ENCODE measurements around the gene INO80C.

Gene INO80C, protein sequence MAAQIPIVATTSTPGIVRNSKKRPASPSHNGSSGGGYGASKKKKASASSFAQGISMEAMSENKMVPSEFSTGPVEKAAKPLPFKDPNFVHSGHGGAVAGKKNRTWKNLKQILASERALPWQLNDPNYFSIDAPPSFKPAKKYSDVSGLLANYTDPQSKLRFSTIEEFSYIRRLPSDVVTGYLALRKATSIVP

DNA sequence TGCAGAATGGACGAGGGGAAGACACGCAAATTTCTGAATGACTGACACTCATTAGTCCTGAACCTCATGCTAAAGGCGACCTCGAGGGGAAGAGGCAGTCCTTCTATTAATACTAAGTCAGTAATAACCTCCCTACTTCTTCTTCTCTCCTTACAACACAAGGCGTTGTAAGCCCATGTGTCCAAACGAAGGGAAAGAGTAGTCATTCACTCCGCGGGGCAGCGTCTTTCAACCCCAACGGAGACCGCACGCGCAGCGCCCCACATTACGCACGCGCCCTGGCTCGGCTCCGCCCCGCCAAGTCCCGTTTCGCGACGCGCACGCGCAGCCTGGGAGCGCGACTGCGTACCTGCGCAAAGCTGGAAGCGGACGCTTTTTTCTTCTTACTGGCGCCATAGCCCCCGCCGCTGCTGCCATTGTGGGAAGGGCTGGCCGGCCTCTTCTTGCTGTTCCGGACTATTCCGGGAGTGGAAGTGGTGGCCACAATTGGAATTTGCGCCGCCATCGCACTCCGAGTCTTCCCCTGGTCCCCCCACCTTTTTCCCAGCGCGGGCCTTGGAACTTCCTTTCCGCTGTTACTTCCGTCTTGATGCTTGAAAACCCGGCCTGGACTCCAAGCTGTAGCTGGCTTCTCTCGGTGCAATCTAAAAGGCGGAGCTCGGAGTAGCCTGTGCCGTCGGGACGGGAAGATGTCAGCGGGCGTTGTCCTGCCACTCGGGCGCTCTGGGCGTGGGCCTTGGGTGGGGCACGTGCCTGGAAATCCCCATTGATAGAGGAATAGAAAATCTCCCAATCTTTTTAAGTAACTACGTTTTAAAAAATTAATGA, at the start of gene INO80C:
INO80C (minus strand) TSS at position 591 of the 828 bp plus-strand sequence; CDS start at position 505, 86 bp downstream.
- DNase-seq (ENCODE audit: low read depth in 1 of 2, low spot score in 1 of 2) = peak; percentile 82 to 90

DNA sequence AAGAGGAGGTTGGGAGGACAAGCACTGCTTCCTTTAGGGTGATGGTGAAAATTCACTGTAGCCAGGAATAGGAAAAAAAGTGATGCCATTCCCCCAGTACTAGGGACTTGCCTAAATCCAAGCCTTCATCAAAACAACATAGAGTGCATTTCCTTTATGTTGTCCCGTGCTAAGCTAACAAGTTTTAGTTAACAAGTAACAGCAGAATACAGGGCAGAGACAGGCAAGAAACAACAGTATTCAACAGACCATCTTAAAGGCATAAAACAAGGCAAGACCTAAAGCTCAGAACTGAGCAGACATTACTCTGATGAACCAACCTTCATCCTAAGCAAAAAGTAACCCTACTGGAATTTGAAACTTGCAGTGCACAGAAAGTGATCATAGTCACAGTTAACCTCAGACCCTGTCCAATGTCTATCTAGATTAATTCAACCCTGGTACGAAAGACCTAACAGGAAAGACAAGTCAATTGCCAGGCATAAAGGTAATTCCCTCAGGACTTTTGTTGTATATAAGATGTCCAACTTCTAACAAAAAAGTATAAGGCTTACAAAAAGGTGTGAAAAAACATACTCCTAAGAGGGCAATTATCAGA, 49.3 kb upstream of the INO80C start:
- DNase-seq (ENCODE audit: low read depth in 1 of 2, low spot score in 1 of 2) = no peak

DNA sequence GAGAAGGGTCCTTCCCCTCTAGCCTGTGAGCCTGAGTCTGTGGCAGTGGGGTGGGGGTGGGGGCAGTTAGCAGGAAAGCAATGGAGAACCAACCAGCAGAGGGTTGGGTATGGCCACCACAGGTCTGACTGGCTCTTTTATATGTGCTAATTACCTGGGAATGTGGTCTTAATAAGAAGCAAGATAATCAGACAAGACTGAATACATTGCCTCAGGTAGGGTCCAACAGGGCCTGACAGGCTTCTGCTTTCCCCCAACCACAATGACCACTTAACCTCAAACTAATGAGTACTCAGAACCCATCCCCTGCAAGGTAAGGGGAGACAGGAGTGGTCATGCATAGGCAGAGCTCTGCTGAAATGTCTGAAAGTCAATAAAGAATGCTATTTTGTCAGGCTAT, 44.6 kb upstream of the INO80C start:
- no peak for DNase-seq (ENCODE audit: low read depth in 1 of 2, low spot score in 1 of 2)

DNA sequence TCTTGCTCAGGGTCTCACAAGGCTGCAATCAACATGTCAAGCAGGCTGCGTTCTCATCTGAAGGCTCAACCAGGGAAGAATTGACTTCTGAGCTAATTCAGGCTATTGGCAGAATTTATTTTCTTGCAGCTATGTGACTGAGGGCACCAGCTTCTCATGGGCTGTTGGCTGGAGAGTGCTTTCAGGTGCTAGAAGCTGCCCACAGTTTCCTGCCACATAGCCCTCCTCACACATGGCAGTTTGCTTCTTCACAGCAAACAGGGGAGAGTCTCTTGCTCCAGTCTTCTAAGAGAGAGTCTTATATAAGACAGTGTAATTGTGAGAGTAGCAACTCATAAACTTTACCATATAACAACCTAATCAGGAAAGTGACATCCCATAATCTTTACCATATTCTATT, 37.5 kb upstream of the INO80C start:
- DNase-seq (ENCODE audit: low read depth in 1 of 2, low spot score in 1 of 2) = no peak

DNA sequence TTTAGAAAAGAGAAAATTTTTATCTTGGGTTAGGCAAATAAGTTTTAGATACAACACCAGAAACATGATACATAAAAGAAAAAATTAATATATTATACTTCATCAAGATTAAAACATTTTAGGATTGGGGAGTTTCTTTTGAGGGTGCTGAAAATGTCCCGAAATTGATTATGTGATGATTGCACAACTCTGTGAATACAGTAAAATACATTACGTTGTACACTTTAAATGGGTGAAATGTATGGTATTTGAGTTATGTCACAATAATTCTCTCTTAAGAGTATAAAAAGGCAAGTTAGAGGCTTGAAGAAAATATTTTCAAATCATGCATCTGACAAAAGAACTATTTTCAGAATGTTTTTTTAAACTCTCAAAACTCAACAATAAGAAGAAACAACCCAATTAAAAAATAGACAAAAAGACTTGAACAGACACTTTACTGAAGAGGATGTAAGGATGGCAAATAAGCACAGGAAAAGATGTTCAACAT, 36.2 kb upstream of the INO80C start:
- DNase-seq (ENCODE audit: low read depth in 1 of 2, low spot score in 1 of 2) = no peak

DNA sequence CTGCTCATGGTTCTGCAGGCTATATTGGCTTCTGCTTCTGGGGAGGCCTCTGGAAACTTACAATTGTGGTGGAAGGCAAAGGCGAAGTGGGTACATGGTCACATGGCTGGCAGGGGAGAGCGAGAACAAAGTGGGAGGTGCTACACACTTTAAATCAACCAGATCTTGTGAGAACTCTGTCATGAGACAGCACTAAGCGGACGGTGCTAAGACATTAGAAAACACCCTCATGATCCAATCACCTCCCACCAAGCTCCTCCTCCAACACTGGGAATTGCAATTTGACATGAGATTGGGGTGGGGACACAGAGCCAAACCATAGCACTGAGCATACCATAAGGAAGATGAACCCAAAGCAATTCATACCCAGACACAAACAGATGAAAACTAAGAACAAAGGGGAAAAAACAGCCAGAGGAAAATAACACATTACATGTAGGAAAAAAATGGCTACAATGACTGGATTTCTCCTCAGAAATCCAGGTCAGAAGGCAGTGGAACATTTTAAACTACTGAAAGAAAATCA, 31.1 kb upstream of the INO80C start:
- DNase-seq (ENCODE audit: low read depth in 1 of 2, low spot score in 1 of 2) = no peak

DNA sequence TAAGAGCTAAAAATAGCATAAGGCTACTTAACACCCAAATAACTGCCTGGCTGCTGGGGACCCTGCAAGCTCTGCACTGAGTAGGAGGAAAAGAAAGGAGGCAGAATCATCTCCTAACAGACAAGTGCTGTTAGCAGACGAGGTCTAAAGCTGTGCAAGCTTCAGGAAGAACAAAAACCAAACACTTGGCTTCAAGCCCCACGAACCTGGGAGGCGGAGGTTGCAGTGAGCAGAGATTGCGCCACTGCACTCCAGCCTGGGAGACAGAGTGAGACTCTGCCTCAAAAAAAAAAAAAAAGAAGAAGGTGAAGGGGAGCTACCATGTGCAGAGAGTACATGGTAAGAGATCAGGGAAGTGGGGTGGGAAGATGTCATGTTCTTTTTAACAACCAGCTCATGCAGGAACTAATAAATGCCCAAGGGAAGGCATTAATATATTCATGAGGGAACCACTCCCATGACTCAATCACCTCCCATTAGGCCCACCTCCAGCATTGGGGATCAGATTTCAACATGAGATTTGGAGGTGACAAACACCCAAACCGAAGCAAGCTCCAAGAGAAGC, 28.8 kb upstream of the INO80C start:
- DNase-seq (ENCODE audit: low read depth in 1 of 2, low spot score in 1 of 2) = no peak

DNA sequence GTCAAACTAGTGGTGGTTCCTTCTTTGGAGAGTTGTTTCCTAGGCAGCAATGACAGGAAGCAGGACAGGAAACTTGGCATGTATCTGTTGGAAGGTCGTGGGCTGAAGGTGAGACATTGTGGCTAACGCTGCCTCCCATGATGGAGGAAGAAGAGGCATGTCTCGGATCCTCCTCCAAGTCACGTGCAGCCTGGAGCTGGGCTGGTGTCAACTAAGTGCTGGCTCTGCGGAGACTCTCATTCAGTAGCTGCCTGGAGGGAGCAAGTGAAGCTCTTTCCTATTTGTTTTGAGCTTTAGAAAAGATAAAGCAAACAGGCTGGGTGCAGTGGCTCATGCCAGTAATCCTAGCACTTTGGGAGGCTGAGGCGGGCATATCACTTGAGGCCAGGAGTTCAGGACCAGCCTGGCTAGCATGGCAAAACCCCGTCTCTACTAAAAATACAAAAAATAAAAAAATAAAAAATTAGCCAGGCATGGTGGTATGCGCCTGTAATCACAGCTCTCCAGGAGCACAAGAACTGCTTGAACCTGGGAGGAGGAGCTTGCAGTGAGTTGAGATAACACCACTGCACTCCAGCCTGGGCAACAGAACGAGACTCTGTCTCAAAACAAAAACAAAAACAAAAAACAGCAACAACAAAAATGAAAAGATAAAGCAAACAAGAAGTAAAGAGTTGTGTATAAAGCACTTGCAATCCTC, 28.2 kb upstream of the INO80C start:
- DNase-seq (ENCODE audit: low read depth in 1 of 2, low spot score in 1 of 2) = no peak

DNA sequence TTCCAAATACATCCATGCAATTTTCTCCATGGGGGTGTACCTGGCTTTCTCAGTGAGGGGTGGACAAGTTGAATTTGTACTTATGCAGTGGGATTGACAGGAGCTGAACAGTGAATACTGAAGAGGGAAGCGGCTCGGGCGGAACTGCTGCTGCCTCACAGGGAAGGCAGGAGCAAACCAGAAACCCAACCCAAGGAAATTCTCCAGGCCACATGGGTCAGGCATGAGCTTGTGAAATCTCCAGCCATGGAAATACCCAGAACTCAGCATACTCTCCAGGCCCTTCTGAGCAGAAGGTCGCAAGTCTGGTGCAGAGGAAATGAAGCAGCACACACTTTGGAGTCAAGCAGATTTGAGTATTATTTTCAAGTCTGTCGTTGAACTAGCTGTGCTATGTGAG, 26.5 kb upstream of the INO80C start:
- DNase-seq (ENCODE audit: low read depth in 1 of 2, low spot score in 1 of 2) = no peak

DNA sequence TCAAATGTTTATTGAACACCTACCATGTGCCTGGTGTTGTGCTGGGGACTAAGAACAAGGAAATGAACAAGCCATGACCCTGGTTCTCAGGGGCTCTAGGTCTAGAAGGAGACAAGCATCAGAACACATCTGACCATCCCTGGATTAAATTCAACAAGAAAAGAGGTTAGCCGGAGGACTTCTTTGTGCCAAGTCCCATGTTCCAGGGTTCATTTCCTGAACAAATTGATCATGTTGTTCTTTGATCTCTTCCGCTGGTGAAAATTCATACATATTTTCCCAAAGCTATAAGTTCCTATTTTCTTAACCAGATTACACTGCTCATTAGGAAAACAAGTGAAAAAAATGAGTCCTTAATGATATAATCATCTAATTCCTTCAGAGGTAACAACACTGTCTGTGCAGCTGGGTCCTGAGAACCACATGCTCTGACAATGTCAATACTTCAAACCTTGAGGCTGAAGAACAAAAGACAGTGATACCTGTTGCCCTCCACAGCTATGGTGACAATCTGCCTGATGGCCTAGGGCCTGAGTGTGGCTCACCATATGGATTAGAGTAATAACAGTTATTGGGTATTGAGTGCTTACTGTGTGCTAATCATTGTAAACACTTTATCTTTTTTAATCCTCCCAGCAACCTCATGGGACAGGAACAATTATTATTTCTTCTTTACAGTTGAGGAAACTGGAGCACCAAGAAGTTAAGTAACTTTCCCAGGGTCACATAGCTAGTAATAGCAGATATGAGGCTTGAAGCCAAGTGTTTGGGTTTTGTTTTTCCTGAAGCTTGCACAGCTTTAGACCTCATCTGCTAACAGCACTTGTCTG, 24.6 kb upstream of the INO80C start:
- no peak for DNase-seq (ENCODE audit: low read depth in 1 of 2, low spot score in 1 of 2)

DNA sequence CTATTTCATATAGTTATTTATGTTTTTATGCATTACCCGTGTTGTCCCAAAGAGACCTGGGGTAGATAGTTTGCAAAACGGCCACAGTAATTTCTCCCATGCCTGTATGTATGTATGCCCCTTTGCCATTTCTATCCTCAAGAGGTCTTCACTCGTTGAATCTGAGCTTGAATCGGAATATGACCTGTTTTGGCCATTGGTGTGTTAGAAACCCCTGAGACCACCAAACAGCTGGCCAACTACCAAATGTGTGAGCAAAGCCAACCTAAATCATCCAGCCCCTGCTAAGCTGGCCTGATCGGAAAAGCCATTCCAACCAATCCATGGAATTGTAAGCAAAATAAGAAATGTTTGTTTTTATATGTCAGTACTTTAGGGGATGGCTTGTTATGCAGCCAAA, 23.4 kb upstream of the INO80C start:
- DNase-seq (ENCODE audit: low read depth in 1 of 2, low spot score in 1 of 2) = no peak

DNA sequence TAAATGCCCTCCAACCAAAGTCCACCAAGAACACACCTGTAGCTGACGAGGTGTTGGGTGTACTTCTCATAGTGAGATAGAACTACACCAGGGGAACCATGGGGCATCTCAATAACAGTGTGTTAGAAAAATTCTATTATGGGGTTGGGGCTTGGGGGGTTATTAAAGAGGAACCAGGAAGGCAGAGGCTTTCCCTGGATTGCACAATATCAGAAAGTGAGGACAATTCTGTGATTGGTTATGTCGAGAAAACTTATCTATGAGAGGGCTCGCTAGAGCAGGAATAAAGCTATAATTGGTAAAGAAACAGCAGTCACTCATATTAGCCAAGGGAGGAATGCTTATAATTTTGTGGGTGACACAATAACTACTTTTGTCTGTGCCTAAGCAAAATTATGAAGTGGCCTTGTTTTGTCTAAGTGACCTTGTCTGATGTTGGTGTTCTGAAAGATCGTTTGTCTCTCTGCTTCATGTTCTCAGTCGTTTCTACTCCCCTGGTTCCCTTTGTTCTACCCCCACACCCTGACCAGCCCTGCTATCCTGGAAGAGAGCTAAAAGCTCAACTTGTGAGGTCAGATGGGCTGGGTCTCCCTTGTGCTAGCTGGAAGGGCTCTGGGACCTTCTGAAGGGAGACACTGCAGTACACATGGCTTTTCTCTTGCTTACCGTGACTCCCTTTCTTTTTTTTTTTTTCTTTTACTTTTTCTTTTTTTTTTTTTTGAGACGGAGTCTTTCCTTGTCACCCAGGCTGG, 21.6 kb upstream of the INO80C start:
- no peak for DNase-seq (ENCODE audit: low read depth in 1 of 2, low spot score in 1 of 2)

DNA sequence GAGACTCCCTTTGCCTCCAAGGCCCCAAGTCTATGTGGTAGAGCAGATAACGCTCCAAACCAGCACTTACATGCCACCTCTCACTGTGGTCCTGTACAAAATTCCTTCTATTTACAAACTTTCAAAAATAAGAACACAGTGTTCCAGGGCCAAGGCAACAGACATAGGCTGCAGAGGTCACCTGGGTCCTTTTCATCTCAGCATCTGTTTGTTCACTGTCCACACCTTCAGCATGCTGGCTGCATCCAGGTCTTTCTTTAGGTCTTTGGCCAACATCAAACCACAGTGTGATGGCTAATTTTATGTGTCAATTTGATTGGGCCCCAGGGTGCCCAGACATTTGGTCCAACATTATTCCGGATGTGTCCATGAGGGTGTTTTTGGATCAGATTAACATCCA, 20.0 kb upstream of the INO80C start:
- no peak for DNase-seq (ENCODE audit: low read depth in 1 of 2, low spot score in 1 of 2)

DNA sequence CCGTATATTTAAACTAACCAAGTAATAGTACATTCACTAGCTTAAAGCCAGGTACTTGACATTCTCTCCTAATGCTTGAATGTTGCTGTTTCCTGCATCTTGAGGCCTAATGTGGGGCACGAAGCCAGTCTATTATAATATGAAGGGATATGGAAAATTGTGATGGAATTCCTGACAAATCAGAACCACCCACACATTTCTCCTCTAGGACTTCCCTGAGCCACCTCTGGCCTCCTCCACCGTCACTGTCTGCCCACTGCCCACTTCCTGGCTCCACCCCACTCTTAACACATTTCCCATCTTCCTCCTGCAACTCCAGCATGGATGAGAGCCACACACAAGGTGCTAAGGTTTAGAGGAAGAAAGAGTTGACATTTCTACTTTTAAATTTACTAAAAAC, 19.0 kb upstream of the INO80C start:
- no peak for DNase-seq (ENCODE audit: low read depth in 1 of 2, low spot score in 1 of 2)

DNA sequence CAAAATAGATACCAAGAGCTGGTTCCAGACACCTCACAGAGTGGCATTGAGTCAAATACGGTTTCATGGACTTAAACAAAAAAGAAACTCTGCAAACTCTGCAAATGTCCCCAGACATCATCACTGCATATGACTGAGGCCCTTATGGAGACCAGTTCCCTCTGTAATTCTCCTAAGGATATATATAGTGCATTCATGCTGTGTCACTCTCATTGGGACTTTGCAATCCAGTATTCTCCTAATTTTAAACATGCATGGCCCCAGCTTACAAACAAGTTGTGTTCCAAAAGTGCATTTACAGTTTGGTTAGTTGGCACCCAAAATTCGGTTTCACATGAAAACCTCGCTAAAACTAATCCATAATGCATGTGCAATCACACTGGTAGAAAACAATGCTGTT, 18.6 kb upstream of the INO80C start:
- DNase-seq (ENCODE audit: low read depth in 1 of 2, low spot score in 1 of 2) = no peak

DNA sequence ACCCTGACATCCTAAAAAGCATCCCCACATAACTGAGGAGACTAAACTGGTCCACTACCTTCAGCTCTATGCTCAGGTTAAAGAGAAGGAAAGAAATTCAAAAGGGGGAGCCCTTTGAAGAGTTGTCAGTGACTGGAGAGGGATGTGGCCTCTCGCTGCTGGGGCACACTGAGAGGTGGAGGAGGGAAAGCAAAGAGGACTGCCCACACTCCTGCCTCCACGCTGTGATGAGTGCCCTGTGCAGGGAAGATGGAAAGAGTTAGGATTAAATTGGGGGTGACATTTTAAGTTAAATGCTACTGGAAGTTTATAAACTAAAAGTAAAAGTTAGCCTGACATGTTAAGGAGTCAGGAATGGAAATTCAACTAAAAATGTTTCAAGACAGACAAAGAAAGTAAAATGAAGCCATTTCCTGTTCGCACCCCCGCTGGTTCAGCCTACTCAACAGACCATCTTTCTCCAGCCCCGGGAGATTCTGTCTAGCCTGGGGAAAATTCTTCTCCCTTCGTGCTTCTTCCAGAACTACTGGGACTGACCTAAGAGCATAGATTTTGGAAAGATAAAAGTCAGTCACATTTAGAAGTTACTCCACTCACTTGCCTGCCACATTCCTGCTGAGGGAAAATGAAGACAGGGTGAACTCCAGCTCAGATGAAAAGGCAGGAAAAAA, 17.8 kb upstream of the INO80C start:
- no peak for DNase-seq (ENCODE audit: low read depth in 1 of 2, low spot score in 1 of 2)

DNA sequence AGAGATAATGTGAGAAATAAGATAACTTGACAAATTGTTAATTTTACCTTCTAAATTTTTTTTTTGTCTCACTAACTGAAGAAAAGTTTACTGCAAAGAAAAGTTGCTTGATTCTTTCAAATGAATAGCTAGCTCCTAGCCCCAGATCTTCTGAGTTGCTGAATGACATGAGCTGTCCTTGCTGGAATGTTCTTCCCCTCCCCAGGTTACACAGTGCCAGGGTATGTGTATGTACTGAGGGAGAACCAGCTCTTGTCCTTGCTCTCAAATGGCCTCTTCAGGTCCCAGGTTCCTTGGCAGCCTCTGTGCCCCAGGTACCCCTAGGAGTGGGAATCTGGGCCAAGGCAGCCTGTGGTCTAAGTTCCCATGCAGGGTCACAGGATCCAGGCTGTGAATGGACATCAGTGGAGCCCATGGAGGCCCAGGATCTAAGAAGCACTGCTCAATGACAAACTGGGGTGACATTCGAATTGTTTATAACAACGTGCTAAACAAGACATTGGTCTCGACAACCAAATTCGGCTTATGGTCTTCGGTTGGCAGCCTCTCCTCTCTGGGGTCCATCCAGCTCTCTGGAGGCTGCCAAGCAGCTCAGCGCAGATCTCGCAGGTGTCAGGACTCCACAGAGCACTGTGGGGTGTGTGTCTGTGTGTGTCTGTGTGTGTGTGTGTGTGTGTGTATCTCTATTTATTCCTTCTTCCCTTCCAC, 17.1 kb upstream of the INO80C start:
- no peak for DNase-seq (ENCODE audit: low read depth in 1 of 2, low spot score in 1 of 2)

DNA sequence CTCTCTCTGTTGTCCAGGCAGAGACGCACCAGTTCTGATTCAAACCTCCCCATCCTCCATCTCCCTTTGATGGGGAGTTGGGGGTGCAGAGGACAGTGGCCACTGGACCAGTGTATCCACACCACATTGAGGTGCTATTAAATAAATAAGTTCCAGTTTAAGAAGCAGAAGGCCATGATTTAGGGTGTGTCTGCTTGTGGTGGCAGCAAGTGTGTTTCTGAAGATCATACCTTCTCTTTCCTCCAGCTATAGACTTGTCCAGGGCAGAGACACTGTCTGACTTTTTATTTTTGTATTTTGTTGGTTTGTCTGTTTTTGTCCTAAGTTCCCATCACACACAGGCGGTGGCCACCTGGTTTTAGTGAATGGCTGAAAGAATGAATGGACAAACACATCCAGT, 16.5 kb upstream of the INO80C start:
- no peak for DNase-seq (ENCODE audit: low read depth in 1 of 2, low spot score in 1 of 2)
